ENCODE data around the gene CDC25C. TPM values are rescaled to one million over a fixed set of nuclear protein-coding genes. Genes with fewer than 3 reads are reported as not detected.

The CDC25C gene
- polyA plus RNA-seq, 1 of the 3 experiments (the other 2 are of a cell fraction): 5.2 TPM

GRCh38 chr5:138354387-138354786, 22.8 kb upstream of the CDC25C start:
- peaks cover 7 to 9% of the 10 kb centered on the region in 2 experiments; a peak in 3 of 4 replicates for H3K4me1 ChIP-seq (ENCODE audit: control insufficient read depth in 1 of 2, insufficient read depth in 2 of 2, low read depth in 1 of 2, low read length in 1 of 2)
- ChIA-PET CTCF (interaction anchor here (0.7 to 8.9 kb wide), 15 partner anchors 9 to 200 kb away, joined by 3 to 239 read pairs (median 5); partner anchors contain the start of genes BRD8, CDC25C, FAM53C and KIF20A), POLR2A (interaction anchor here (1.0 to 1.3 kb wide), 2 partner anchors 16 to 17 kb away, joined by 3 to 4 read pairs; partner anchors contain the start of gene FAM53C)
- peak overlapping the region; percentile 81 for H3K4me2 ChIP-seq
- peaks cover 42% of the 10 kb centered on the region for H3F3A ChIP-seq (replicated peaks; ENCODE audit: insufficient read depth)
- no peak overlapping the region for H2AFZ ChIP-seq (ENCODE audit: low read depth)
- peaks cover 65% of the 10 kb centered on the region for H3K79me2 ChIP-seq (ENCODE audit: insufficient read depth)
- no peak for DNase-seq
- peaks cover 3 to 7% of the 10 kb centered on the region in 2 experiments for H3K36me3 ChIP-seq (replicated peaks in 1 of 2; ENCODE audit: control insufficient read depth in 1 of 2, insufficient read depth in 2 of 2, low read length in 1 of 2)
- peak overlapping the region in 1 of 2 experiments; percentile 81; a peak in 2 of 4 replicates for H3K27ac ChIP-seq (ENCODE audit: low read depth in 2 of 2, low read length in 1 of 2)
- no peaks in the 10 kb centered on the region for H3K27me3 ChIP-seq (ENCODE audit: insufficient read depth)
- H3K4me3 ChIP-seq (ENCODE audit: low read depth in 2 of 2, low read length in 1 of 2): peak overlapping the region; percentile 81 to 92
- WGBS (ENCODE audit: low lambda C conversion rate): 46% methylated on average over 5 of the region's 5 CpGs
- peaks cover 57% of the 10 kb centered on the region for H4K20me1 ChIP-seq (ENCODE audit: insufficient read depth)
- no peaks in the 10 kb centered on the region for H3K9me2 ChIP-seq
- TF ChIP-seq EZH2phosphoT487 (IDR thresholded peaks at IDR 0.05; ENCODE audit: borderline replicate concordance, low read depth) (no peak), MEF2A (IDR thresholded peaks at IDR 0.05; ENCODE audit: borderline replicate concordance, low read depth) (no peak), ELF1 (IDR thresholded peaks at IDR 0.05) (no peak), NRF1 (IDR thresholded peaks at IDR 0.05; ENCODE audit: low read depth, low read length) (no peak), RCOR1 (IDR thresholded peaks at IDR 0.05; ENCODE audit: low read length) (no peak), TCF12 (IDR thresholded peaks at IDR 0.05) (no peak), TAF1 (IDR thresholded peaks at IDR 0.05; ENCODE audit: borderline replicate concordance, low read depth, low read length) (no peak)
- peak overlapping the region; percentile 97; the same call in 1 of the 2 replicates for H3K9ac ChIP-seq
- H3K9me3 ChIP-seq: no peaks in the 10 kb centered on the region

DNA sequence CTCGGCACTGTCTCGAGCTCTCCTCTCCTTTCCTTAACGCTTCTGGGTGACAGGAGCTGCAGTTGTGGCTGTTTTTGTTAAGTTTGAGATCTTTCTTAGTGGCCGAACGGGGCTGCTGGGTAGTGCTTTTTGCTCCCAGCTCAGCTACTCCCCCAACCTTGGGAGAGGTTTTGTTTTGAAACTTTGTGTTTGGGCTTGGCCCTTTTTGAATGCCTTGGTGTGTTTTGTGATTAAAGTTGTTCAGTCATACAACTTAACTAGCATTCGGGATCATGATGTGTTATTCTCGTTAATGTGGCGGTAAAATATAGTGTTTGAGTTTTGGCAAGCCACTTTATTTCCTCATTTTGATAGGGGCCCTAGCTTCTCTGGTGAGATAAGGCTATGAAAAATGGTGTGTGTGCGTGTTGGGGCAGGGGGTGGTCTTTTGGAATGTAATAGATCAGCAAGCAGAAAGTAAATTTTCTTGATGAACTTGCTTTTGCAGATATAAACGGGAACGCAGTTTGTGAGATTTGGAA, 22.0 kb upstream of the CDC25C start:
- ChIA-PET CTCF (interaction anchor here (0.6 to 8.9 kb wide), 47 partner anchors 8 to 461 kb away, joined by 3 to 239 read pairs (median 5); partner anchors contain the start of genes CDC23, CDC25C, ETF1 and FAM53C), POLR2A (interaction anchor here (0.7 to 3.0 kb wide), 8 partner anchors 11 to 140 kb away, joined by 3 to 44 read pairs (median 4); partner anchors contain the start of genes CDC23, CDC25C, FAM53C and REEP2)
- H3K27ac ChIP-seq (ENCODE audit: low read depth in 2 of 2, low read length in 1 of 2): peak overlapping the region; percentile 81 to 84
- H3K9me3 ChIP-seq: no peaks in the 10 kb centered on the region
- peaks cover 10 to 14% of the 10 kb centered on the region in 2 experiments for H3K36me3 ChIP-seq (replicated peaks in 1 of 2; ENCODE audit: control insufficient read depth in 1 of 2, insufficient read depth in 2 of 2, low read length in 1 of 2)
- peak overlapping the region; percentile 97 for H3K9ac ChIP-seq
- H3K9me2 ChIP-seq: no peaks in the 10 kb centered on the region
- H3K79me2 ChIP-seq (ENCODE audit: insufficient read depth): peaks cover 57% of the 10 kb centered on the region
- peaks cover 52% of the 10 kb centered on the region for H4K20me1 ChIP-seq (ENCODE audit: insufficient read depth)
- H3K4me1 ChIP-seq (ENCODE audit: control insufficient read depth in 1 of 2, insufficient read depth in 2 of 2, low read depth in 1 of 2, low read length in 1 of 2): peaks cover 7 to 9% of the 10 kb centered on the region in 2 experiments; a peak in 3 of 4 replicates
- no peaks in the 10 kb centered on the region for H3K27me3 ChIP-seq (ENCODE audit: insufficient read depth)
- 1% methylated on average over 8 of the region's 11 CpGs for WGBS (ENCODE audit: low lambda C conversion rate)
- peak; percentile 37 for DNase-seq
- peak overlapping the region; percentile 81 for H3K4me2 ChIP-seq
- H3K4me3 ChIP-seq (ENCODE audit: low read depth in 2 of 2, low read length in 1 of 2): peak overlapping the region; percentile 81 to 92
- H2AFZ ChIP-seq (ENCODE audit: low read depth): peak overlapping the region; percentile 77; the same call in 1 of the 2 replicates
- H3F3A ChIP-seq (replicated peaks; ENCODE audit: insufficient read depth): peaks cover 50% of the 10 kb centered on the region
- TF ChIP-seq USF2 (IDR thresholded peaks at IDR 0.05; ENCODE audit: borderline replicate concordance, low read depth, low read length): no peak
- no peak for TF ChIP-seq POLR2AphosphoS5 (IDR thresholded peaks at IDR 0.05; ENCODE audit: low read depth, low read length)
- no peak for TF ChIP-seq TAF1 (IDR thresholded peaks at IDR 0.05; ENCODE audit: borderline replicate concordance, low read depth, low read length)
- no peak for TF ChIP-seq SMC3 (IDR thresholded peaks at IDR 0.05; ENCODE audit: low read depth, low read length)
- TF ChIP-seq EP300 (IDR thresholded peaks at IDR 0.05; ENCODE audit: borderline replicate concordance in 1 of 2, low read depth in 1 of 2, low read length in 1 of 2): no peak
- TF ChIP-seq GATA2 (CRISPR knock-in tag; IDR thresholded peaks at IDR 0.05): no peak
- no peak for TF ChIP-seq MXI1 (IDR thresholded peaks at IDR 0.05; ENCODE audit: low read depth, low read length)
- no peak for TF ChIP-seq EZH2phosphoT487 (IDR thresholded peaks at IDR 0.05; ENCODE audit: borderline replicate concordance, low read depth)
- TF ChIP-seq MEF2A (IDR thresholded peaks at IDR 0.05; ENCODE audit: borderline replicate concordance, low read depth): no peak
- TF ChIP-seq CHD2 (IDR thresholded peaks at IDR 0.05; ENCODE audit: low read length, partially characterized antibody): no peak
- no peak for TF ChIP-seq TCF12 (IDR thresholded peaks at IDR 0.05)
- TF ChIP-seq, protein P1, sequence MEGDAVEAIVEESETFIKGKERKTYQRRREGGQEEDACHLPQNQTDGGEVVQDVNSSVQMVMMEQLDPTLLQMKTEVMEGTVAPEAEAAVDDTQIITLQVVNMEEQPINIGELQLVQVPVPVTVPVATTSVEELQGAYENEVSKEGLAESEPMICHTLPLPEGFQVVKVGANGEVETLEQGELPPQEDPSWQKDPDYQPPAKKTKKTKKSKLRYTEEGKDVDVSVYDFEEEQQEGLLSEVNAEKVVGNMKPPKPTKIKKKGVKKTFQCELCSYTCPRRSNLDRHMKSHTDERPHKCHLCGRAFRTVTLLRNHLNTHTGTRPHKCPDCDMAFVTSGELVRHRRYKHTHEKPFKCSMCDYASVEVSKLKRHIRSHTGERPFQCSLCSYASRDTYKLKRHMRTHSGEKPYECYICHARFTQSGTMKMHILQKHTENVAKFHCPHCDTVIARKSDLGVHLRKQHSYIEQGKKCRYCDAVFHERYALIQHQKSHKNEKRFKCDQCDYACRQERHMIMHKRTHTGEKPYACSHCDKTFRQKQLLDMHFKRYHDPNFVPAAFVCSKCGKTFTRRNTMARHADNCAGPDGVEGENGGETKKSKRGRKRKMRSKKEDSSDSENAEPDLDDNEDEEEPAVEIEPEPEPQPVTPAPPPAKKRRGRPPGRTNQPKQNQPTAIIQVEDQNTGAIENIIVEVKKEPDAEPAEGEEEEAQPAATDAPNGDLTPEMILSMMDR (IDR thresholded peaks at IDR 0.05): no peak
- TF ChIP-seq TEAD4 (IDR thresholded peaks at IDR 0.05; ENCODE audit: borderline replicate concordance, insufficient read depth): no peak
- no peak for TF ChIP-seq REST (IDR thresholded peaks at IDR 0.05; ENCODE audit: low read depth, low read length)
- TF ChIP-seq GABPA (IDR thresholded peaks at IDR 0.05; ENCODE audit: low read depth): no peak

All from SK-N-SH (cell line).